ENCODE measurements around the gene FA2H.
"Not testable (repeated sequence)": the region's sequence is repeated elsewhere in the genome, so short reads cannot be mapped to it uniquely, and the experiment has no call there.

Gene FA2H

DNA sequence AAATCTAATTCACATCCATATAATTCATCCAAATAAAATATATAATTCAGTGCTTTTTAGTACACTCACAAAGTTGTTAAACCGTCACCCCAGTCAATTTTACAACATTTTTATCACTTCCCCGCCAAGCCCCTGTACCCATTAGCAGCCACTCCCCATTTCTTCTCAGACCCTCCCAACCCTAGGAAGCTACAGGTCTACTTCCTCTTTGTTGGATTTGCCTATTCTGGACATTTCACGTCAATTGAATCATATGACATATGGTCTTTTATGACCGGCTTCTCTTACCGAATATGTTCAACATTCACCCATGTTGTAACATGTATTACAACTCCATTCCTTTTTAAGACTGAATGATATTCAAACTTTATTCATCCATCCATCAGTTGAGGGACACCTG, 54.0 kb downstream of the FA2H start:
- DNase-seq = no peak

DNA sequence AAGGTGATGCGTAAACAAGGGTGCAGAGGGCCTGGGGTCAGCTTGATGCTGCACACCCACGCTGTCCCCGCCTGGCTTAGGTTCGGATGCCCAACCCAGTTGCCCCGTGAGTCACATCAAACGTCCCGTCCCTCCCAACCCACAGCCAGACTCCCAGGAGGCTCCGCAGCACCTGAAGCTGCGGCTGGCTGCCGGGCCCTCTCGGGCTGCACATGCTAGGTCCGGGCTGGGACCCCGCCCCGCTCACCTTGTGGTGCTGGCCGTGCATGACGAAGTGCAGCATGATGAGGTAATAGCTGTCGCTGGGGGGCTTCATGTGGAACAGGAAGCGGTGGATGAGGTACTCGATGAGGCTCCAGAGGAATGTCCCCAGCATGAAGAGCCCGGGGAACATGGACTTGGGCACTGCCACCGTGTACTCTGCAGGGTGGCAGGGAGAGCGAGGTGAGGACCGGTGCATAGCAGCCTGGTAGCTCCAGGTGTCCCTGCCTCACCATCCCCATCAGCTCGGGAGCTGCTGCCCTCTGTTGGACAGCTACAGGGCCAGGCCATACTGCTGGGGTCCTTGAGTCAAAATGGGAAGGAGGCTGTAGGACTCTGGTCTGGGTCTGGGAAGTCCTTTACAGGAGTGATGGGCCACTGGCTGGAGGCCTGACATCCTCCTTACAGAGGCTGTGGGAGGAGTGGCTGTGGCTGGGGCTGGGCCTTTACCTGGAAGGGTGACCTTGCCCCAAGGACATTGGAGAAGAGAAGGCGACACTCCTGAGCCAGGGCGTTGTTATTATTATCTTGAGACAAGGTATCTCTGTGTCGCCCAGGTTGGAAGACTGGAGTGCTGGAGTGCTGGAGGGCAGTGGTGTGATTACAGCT, 55.6 kb downstream of the FA2H start:
- DNase-seq = no peak

DNA sequence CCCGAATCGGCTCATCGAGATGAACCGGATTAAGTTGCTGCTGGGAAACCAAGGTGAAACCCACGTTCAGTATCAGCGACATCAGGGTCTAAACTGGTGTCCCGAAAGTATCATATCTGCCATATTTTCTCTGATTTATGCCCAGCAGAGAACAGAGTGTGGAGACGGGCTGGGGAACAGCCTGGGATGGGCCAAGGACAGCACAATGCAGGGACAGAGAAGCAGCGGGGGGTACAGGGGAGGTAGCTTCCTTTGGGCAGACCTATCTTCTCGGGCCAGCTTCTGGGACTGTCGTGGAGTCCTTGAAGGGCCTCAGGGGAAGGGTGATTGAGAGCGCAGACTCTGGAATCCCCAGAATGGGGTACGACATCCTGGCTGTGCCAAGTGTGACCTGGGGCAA, 56.5 kb downstream of the FA2H start:
- DNase-seq = no peak

DNA sequence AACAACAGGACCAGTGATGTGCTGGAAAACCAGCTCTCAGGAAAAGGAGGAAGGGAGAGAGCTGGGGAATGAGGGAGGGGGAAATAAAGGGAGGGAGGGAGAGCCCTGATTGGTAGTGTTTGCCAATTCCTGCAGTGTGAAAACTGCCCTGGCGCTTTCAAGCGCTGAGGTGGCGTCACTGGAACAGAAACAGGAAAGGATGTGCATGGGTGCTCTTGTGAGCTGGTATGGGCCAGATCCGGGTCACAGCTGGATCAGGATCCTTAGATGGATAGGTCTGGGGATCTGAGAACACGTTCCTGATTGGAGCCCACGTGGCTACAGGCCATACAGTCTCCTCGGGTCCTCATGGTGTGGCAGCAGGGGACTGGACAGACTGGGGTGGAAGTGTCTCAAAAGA, 57.3 kb downstream of the FA2H start:
- DNase-seq = no peak

DNA sequence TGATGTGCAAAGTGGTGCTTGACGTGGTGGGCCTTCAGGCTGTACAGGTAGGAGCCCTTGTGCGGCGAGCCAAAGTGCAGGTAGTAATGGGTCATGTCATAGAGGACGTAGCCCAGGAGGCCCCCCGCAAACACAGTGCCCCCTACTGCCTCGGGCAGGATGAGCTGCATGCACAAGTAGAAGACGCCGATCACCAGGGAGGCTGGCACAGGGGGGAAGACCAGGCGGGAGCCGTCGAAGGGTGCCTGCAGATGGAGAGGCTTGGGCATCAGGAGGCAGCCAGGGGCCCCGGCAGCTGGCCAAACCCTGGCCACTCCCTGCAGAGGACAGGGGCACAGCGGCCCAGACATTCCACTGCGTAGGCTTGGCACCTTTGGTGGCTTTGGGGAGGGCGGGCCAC, 58.3 kb downstream of the FA2H start:
- DNase-seq = no peak

DNA sequence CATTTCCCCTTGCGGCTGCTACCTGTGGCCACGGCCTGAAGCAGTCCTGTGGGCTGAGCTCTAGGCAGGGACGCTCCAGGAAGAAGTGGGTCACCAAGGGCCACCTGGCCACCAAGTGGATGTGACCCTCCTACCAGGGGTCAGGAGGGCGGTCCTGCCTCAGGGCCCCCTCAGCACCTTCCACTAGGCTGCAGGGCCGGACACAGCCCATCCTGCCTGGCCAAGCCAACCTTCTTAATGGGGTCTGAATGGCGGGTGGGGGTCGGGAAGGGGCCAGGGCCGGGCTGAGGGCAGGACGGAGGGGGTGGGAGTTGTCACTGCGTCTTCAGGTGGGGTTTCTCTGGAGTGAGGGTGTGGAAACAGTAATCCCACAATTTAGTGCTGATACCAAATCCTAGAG, 60.7 kb downstream of the FA2H start:
- no peak for DNase-seq

DNA sequence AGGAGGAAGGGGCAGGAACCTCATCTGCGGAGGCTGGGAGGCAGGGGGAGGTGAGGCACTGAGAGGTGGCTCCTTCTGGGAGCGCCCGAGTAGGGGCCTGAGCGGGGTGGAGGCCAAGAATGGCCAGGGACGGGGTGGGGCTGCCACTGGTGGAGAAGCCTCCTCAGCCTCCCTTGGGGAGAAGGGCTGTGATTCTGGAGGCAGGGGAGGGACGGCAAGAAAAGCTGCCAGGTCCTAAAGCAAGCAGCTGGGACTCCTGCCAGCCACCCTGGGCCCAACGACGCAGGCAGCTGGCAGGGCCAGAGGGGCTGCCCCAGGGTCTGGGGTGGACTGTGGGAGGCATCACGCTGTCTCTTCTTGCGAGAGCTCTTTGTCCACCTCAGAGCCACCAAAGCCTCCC, 61.3 kb downstream of the FA2H start:
- DNase-seq = no peak

DNA sequence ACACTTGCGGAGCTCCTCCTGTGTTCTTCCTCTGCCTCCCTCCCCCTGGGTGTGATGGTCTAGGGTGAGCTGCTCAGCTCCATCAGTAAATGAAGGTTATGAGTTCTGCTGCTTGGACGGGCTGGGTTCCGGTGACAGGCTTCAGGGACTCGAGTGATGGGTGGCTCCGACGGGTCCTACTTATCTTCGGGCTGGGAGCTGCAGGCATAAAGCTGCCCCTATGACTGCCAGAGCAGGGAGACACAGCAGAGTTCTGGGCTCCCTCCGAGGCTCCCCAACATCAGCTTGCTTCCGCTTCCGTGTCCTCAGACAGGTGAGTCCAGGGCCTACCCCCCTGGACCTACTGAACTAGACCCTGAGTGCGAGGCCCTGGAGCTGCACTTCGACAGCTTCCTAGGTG, 62.7 kb downstream of the FA2H start:
- DNase-seq = no peak

DNA sequence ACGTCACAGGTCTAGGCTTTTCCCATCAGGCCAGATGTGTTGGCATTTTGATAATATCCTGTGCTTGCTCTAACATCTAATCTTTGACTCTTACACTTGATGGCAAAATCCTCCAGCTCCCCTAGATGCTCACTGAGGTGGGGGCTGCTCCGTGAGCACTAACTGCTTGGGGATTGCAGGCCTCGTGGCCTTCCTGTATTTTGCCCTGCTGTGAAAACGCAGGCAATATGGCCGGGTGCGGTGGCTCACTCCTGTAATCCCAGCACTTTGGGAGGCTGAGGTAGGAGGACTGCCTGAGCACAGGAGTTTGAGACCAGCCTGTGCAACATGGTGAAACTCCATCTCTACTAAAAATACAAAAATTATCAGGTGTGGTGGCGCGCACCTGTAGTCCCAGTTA, 64.2 kb downstream of the FA2H start:
- DNase-seq = no peak

DNA sequence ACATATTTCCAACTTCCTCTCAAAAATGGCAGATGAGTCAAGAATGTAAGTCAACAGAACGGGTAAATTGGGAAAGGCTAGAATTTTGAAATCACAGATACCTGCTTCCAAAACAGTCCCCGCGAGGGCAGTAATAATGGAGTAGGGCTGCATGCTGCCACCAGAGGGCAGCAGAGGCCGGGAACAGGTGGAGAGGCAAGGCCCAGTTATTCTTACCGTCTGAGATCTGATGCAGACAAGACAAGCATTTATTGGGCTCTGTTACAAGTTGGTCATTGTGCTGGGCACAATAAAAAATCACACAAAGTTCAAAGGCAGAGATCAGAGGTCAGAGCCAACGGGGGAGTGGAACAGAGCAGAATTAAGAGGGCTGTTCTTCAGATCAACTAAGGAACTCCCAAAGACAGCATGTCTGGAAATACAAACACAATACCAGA, 65.2 kb downstream of the FA2H start:
- DNase-seq = peak; percentile 63 to 66

DNA sequence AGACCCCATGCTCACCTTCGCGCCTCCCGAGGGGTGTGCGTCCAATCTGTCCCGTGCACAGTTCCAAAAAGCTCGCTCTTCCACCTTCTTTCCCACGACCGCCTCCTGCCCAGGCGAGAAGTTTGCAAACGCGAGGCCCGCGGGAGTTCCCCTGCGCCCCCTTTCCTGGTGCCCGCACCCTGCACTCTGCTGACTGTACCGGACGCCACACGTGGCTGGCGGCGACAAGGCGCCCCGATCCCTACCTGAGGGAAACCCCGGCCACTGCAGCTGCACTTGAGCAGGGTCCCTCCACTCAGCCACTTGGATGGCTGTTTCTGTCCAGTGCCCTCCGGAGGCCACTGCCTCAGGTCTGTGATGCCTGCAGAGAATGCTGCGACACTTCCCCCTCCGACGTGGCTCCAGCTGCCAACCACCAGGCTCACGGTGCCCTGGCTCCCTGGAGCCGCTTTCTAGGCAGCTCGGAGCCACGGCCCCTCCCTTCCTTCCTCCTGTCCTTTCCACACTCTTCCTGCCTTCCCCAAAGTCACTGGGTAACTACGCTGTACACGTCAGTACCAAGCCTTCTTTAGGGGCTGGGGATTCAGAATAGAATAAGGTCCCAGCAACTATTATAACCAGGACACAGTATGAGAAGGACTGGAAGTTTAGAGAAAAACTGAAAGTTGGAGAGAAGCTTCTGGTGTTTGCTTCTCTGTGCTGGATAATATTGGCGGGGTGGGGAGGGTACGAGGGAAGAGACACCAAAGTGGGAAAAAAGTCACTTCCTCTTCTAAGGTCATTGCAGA, 74.0 kb downstream of the FA2H start, which contains the start of gene MLKL:
TSS of gene MLKL (minus strand) at position 425 of the 788 bp plus-strand sequence. CDS start 5,105 bp downstream, outside the sequence.
- DNase-seq = peak; percentile 27 to 60

DNA sequence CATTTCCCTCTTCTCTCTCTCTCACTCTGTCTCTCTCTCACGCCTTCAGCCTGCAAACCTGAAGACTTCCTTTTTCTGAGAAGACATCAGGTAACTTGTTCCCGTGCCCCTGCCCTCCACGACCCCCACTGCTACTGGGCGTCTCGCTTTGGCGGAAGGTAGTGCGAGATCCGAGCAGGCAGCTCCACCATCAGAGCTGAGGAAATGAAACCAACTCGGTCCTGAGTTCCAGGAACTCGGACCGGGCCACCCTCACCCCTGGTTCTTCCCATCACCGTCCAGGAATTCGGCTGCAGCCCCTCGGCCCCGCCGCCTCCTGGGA, 74.5 kb downstream of the FA2H start:
- no peak for DNase-seq

DNA sequence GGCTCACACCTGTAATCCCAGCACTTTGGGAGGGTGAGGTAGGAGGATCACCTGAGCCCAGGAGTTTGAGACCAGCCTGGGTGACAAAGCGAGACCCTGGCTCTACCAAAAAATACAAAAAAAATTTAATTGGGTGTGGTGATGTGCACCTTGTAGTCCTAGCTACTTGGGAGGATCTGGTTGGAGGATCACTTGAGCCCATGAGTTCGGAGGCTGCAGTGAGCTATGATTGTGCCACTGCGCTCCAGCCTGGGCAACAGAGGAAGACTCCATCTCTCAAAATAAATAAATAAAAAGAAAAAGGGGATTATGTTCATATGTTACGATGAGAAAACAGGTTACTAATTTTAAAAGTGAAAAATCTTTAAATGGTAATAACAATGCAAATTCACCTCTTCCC, 75.0 kb downstream of the FA2H start:
- no peak for DNase-seq

DNA sequence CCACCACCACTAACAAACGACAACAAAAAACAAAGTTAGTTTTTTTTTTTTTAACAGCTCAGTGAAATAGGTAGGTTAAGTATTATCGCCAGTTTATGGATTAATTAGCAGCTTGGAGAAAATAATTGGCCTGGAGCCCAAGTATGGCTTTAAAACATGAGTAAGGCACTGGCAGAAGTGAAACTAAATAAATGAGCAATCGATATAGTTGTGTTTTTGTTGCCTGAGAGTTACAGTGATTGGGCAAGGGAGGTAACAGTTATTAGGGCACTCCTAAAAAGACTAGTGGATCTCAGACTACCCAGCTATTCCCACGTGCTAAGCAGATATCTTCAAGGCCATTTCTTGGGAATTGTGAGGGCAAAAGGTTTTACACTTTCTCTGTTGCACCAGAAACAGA, 76.4 kb downstream of the FA2H start:
- DNase-seq = no peak

DNA sequence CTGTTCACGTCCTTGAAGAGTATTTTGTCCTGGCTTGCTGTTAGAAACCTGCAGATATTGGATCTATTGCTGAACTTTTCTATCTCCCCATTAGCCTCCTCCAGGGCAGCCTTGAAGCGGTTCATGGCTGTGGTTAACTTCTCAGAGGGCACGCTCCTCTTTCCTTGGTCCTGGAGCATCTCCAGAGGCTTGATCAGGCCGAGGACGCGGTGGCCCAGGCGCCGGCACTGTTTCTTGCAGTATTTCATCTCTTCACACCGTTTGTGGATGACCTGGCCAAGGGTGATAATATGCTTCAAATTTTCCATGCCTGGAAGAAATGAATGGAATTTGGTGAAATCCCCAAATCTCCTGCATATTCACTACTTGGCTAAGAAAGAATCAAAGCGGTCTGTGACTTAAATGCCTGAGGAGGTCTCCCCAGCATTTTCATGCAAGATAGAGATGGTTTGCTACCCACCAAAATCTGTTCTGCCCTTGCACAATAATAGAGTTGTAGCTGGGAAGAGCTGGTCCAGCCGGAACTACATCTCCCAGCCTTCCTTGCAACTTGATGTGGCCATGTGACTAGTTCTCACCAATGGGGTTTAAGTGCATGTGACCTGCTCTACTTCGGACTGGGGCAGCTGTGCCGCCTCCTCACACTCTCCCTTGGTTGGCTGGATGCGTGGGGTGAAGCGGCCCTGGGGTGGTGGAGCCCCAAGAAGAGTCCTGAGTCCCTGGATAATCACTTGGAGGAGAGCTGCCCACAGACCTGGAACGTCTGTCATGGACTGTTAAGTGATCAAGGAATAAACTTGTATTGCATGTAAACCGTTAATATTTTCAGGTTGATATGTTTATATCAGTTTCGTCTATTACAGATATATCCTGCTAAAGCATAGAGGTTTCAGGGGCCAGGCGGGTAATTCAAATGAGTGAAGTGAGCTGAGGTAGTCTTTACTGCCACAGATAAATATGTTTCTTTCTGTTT, 78.9 kb downstream of the FA2H start:
- peak; percentile 92 to 96 for DNase-seq

DNA sequence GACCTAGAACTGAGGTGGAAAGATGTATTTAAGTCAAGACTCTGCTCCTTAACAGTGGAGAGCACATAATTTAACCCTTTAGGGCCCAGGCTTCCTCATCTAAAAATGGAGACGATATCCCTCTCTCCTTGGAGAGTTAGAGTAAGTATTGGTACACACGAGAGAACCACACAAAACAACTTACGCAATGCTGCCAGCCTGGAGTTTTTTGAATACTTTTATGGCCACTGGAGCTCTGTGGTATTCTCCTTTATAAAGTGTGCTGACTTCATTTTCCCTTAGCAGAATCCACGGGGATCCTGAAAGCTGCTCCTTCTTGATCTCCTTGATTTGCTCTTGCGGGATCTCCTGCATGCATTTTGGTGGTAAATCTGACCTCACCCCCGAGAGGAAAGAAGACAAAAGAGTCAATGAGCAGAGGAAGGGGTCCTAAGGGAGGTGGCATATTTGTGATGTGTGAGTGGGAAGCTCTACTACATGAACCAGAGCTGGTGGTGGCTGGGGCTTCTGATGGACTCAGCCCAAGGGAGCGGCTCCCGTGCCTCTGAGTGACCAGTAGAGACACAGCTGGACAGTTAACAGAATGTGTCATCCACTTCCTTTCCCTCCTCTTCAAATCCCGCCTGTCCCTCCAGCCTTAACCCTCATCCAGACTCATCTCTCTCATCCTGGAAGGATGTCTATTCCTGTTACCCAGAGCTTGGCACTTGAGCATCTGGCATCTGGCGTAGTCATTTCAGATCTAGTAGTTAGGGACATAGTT, 83.3 kb downstream of the FA2H start:
- DNase-seq = no peak

DNA sequence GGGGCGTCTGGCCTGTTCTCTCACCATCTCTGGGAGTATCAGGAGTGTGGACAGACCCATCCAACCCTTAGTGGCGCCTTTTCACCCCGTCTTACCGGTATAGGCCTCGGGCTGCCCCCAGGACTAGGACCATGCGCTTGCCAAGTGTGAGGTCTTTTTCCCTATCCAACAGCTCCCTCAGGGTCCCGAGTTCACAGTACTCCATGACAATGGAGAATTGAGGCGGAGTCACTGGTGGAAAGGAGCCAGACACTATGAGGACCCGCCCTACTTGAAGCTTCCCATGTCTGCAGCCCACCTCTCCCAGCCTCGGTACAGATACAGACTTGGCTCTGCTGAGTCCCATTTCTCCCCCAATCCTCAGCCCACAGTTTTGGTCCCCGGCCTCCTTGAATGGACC, 92.1 kb downstream of the FA2H start:
- DNase-seq = no peak

DNA sequence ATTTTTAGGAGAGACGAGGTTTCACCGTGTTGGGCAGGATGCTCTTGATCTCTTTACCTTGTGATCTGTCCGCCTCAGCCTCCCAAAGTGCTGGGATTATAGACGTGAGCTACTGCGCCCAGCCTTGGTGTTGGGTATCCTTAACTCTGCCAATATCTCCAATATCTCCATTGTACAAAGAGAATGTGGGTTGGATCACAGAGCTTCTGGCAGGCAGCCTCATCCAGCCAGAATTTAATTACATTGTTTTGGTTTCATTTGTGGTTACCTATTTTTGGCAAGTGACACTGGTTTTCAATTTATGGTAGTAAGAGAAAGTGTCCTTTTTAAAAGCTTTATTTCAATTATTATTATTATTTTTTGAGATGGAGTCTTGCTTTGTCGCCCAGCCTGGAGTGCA, 93.9 kb downstream of the FA2H start:
- no peak for DNase-seq

DNA sequence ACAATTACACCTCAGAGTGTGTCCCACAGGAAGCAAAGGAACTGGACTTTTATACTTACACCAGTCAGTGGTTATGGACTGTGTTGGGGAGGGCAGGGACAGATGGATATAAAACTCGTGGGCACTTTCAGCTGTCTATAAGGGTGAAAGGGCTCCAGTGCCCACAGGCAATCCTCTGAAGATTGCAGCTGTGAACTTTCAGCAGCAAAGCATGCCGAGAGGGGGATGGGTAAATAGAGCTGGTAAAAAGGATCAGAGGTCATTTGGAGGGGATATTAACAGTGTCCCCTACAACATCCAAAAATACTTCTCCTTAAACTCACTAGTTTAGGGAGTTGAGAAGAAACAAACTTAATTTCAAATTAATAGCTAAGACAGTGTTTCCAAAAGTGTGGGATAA, 94.6 kb downstream of the FA2H start:
- no peak for DNase-seq

DNA sequence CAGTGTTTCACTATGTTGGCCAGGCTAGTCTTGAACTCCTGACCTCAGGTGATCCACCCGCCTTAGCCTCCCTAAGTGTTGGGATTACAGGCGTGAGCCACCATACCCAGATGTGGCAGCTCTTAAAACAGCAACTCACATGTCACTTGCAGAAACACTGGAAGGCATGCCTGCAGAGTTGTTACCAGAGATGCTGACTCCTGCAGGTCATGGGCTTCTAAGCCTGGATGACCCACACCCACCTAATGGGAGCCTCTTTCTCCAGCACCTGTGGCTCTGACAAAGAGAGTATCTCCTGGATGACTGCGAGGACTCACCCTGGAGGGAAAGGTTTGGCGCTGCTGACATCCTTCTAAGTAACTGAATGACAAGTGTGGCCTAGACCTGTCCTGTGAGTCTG, 96.8 kb downstream of the FA2H start:
- DNase-seq = no peak

DNA sequence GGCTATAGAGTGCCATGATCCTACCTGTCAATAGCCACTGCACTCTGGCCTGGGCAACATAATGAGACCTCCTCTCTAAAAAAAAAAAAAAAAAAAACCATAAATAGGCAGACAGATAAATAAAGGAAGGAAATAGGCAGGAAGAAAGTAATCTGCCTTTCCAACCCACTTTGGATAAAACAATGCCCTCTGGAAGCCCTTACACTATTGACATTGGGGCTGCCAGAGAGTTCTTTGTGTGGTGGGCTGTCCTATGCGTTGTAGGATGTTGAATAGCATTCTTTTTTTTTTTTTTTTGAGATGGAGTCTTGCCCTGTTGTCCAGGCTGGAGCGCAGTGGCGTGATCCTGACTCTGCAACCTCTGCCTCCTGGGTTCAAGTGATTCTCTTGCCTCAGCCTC, 100.7 kb downstream of the FA2H start:
- DNase-seq = no peak

DNA sequence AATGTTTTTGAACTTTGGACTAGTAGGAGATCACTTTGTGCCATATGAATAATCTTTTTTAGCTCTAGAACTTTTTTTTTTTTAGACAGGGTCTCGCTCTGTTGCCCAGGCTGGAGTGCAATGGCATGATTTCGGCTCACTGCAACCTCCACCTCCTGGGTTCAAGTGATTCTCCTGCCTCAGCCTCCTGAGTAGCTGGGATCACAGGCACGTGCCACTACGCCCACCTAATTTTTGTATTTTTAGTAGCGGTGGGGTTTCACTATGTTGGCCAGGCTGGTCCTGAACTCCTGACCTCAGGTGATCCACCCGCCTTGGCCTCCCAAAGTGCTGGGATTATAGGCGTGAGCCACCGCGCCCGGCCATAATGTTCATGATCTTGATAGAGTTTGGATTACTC, 105.7 kb downstream of the FA2H start:
- DNase-seq = not testable (repeated sequence)

All from SHP77 (cell line).